Measurements from ENCODE around the gene VAT1L. TPM values are rescaled to one million over a fixed set of nuclear protein-coding genes. Genes with fewer than 3 reads are reported as not detected.

VAT1L gene
- total RNA-seq, 3 donors from 2014 or later (not counting 1 experiment from before 2014, with no cell fraction given), result not detected

GRCh38 chr16:77841502-77841763, 53.1 kb downstream of the VAT1L start:
- intact Hi-C loops (cut with micrococcal nuclease), result no loop called here
- no peaks in the 10 kb centered on the region for H3K36me3 Mint-ChIP-seq
- no peak overlapping the region for H3K27ac ChIP-seq (ENCODE audit: low read length)
- DNase-seq (no peak), ATAC-seq (no peak)
- no peaks in the 10 kb centered on the region for H3K4me1 ChIP-seq (ENCODE audit: control insufficient read depth, insufficient read depth, low read length)
- H3K9me3 Mint-ChIP-seq, result no peaks in the 10 kb centered on the region
- H3K4me3 ChIP-seq (ENCODE audit: low read length), result no peak overlapping the region
- peaks cover 0 to 4% of the 10 kb centered on the region in 2 donors for H3K27me3 Mint-ChIP-seq (ENCODE audit: low read depth in 2 of 2)
- no peak overlapping the region for H3K27ac Mint-ChIP-seq
- WGBS (ENCODE audit: insufficient coverage), result 51% methylated on average over 3 of the region's 3 CpGs
- no peaks in the 10 kb centered on the region for H3K9me3 ChIP-seq (ENCODE audit: control insufficient read depth, insufficient read depth, low read length)
- H3K4me3 Mint-ChIP-seq, result no peak overlapping the region
- TF ChIP-seq CTCF (IDR thresholded peaks at IDR 0.05), result no peak
- H3K4me1 Mint-ChIP-seq, result no peaks in the 10 kb centered on the region
- no peaks in the 10 kb centered on the region for H3K36me3 ChIP-seq (ENCODE audit: control insufficient read depth, insufficient read depth, low read length)
- no peaks in the 10 kb centered on the region for H3K27me3 ChIP-seq (ENCODE audit: control insufficient read depth, insufficient read depth, low read length)

GRCh38 chr16:77842468-77842867, 54.1 kb downstream of the VAT1L start:
- Histone ChIP-seq H3K4me3 (ENCODE audit: low read length) (no peak overlapping the region), H3K27ac (ENCODE audit: low read length) (no peak overlapping the region), H3K4me1 (ENCODE audit: control insufficient read depth, insufficient read depth, low read length) (no peaks in the 10 kb centered on the region), H3K27me3 (ENCODE audit: control insufficient read depth, insufficient read depth, low read length) (no peaks in the 10 kb centered on the region), H3K9me3 (ENCODE audit: control insufficient read depth, insufficient read depth, low read length) (no peaks in the 10 kb centered on the region), H3K36me3 (ENCODE audit: control insufficient read depth, insufficient read depth, low read length) (no peaks in the 10 kb centered on the region)
- no peaks in the 10 kb centered on the region for H3K36me3 Mint-ChIP-seq
- TF ChIP-seq CTCF (IDR thresholded peaks at IDR 0.05), result no peak
- intact Hi-C loops (cut with micrococcal nuclease), result no loop called here
- no peak for ATAC-seq
- no peaks in the 10 kb centered on the region for H3K9me3 Mint-ChIP-seq
- WGBS (ENCODE audit: insufficient coverage), result 90% methylated on average over 3 of the region's 3 CpGs
- no peak overlapping the region for H3K27ac Mint-ChIP-seq
- H3K4me3 Mint-ChIP-seq, result no peak overlapping the region
- H3K4me1 Mint-ChIP-seq, result no peaks in the 10 kb centered on the region
- no peak for DNase-seq
- H3K27me3 Mint-ChIP-seq (ENCODE audit: low read depth in 2 of 2), result peaks cover 4 to 7% of the 10 kb centered on the region in 2 donors

- WGBS (ENCODE audit: insufficient coverage), result 71% methylated on average over 3 of the region's 3 CpGs
- intact Hi-C loops (cut with micrococcal nuclease), result no loop called here
These were observed 55.0 kb downstream of the VAT1L start for GRCh38 chr16:77843405-77843804.

More at GRCh38 chr16:77843405-77843804, 55.0 kb downstream of the VAT1L start:
- Histone ChIP-seq H3K4me1 (ENCODE audit: control insufficient read depth, insufficient read depth, low read length) (no peaks in the 10 kb centered on the region), H3K27ac (ENCODE audit: low read length) (no peak overlapping the region), H3K4me3 (ENCODE audit: low read length) (no peak overlapping the region), H3K27me3 (ENCODE audit: control insufficient read depth, insufficient read depth, low read length) (no peaks in the 10 kb centered on the region), H3K36me3 (ENCODE audit: control insufficient read depth, insufficient read depth, low read length) (no peaks in the 10 kb centered on the region), H3K9me3 (ENCODE audit: control insufficient read depth, insufficient read depth, low read length) (no peaks in the 10 kb centered on the region)
- ATAC-seq, result no peak
- no peaks in the 10 kb centered on the region for H3K36me3 Mint-ChIP-seq
- H3K9me3 Mint-ChIP-seq, result no peaks in the 10 kb centered on the region
- DNase-seq, result no peak
- no peak overlapping the region for H3K27ac Mint-ChIP-seq
- peaks cover 4 to 7% of the 10 kb centered on the region in 2 donors for H3K27me3 Mint-ChIP-seq (ENCODE audit: low read depth in 2 of 2)
- TF ChIP-seq CTCF (IDR thresholded peaks at IDR 0.05), result no peak
- no peak overlapping the region for H3K4me3 Mint-ChIP-seq
- H3K4me1 Mint-ChIP-seq, result no peaks in the 10 kb centered on the region
